GM12878 (cell line): ENCODE results near the gene MAST2. TPM values are rescaled to one million over a fixed set of nuclear protein-coding genes. Genes with fewer than 3 reads are reported as not detected.
A peak's percentile ranks its signal among the peaks of the same experiment; 100 is the strongest.

Source experiments
- ATF7 ChIP-seq: fragments of 450-650 bp; IDR thresholded peaks from 2 replicates; pipeline ENCODE4 v1.6.1; 2016; ENCODE audit warnings: low read depth, mild to moderate bottlenecking
- BACH1 ChIP-seq: fragments of 450-650 bp; IDR thresholded peaks from 2 replicates; pipeline ENCODE4 v1.6.1; 2017; ENCODE audit warnings: mild to moderate bottlenecking, borderline replicate concordance
- BMI1 ChIP-seq: fragments of 450-650 bp; IDR thresholded peaks from 2 replicates; pipeline ENCODE4 v1.6.1; 2016; ENCODE audit warnings: mild to moderate bottlenecking, moderate library complexity, borderline replicate concordance
- CREM ChIP-seq: IDR thresholded peaks from 2 replicates; pipeline ENCODE4 v1.6.1; 2014; ENCODE audit warnings: antibody characterized with exemption, low read depth
- DPF2 ChIP-seq: fragments of 450-650 bp; IDR thresholded peaks from 2 replicates; pipeline ENCODE4 v1.6.1; 2017; ENCODE audit warnings: mild to moderate bottlenecking
- EED ChIP-seq: sonication (generic); IDR thresholded peaks from 2 replicates; pipeline ENCODE4 v1.6.1; 2016; ENCODE audit warnings: antibody characterized with exemption, low read depth
- EGR1 ChIP-seq, 2 experiments: IDR thresholded peaks; 1 replicate in 1 of 2; 2 replicates in 1 of 2; pipeline ENCODE4 v1.6.1; 2011 to 2012; ENCODE audit warnings: low read depth in 2 of 2, low read length in 2 of 2, borderline replicate concordance in 1 of 2, mild to moderate bottlenecking in 1 of 2, moderate library complexity in 1 of 2
- EP300 ChIP-seq, 2 experiments: fragments of 150-350 bp in 1 of 2; IDR thresholded peaks; 2 replicates each; pipeline ENCODE4 v1.6.1; 2011 to 2012; ENCODE audit warnings: low read depth in 2 of 2, low read length in 2 of 2, borderline replicate concordance in 1 of 2, improper control_type of control experiment in 1 of 2, inconsistent platforms in 1 of 2; ENCODE audit not compliant: control insufficient read depth in 1 of 2
- ESRRA ChIP-seq: IDR thresholded peaks from 2 replicates; pipeline ENCODE4 v1.6.1; 2012; ENCODE audit warnings: mild to moderate bottlenecking, low read length, improper control_type of control experiment
- IKZF2 ChIP-seq, 2 experiments: fragments of 450-650 bp; IDR thresholded peaks; 2 replicates each; pipeline ENCODE4 v1.6.1; 2017; ENCODE audit warnings: mild to moderate bottlenecking in 2 of 2, moderate library complexity in 2 of 2
- NFIC ChIP-seq: IDR thresholded peaks from 2 replicates; pipeline ENCODE4 v1.6.1; 2012; ENCODE audit warnings: low read depth, mild to moderate bottlenecking, inconsistent platforms, low read length, moderate library complexity
- RCOR1 ChIP-seq: conservative IDR thresholded peaks from 2 replicates; pipeline ENCODE4 v1.6.1; 2012; ENCODE audit warnings: low read depth, low read length, improper control_type of control experiment
- RUNX3 ChIP-seq: IDR thresholded peaks from 2 replicates; pipeline ENCODE4 v1.6.1; 2012; ENCODE audit warnings: low read length, inconsistent platforms
- SIX5 ChIP-seq: IDR thresholded peaks from 2 replicates; pipeline ENCODE4 v1.6.1; 2011; ENCODE audit warnings: mild to moderate bottlenecking, low read depth, low read length, moderate library complexity; ENCODE audit not compliant: severe bottlenecking
- SRF ChIP-seq, 2 experiments: IDR thresholded peaks; 2 replicates each; pipeline ENCODE4 v1.6.1; 2011; ENCODE audit warnings: low read depth in 2 of 2, low read length in 2 of 2, mild to moderate bottlenecking in 1 of 2, moderate library complexity in 1 of 2
- ZNF274 ChIP-seq: IDR thresholded peaks from one replicate; pipeline ENCODE4 v1.8.0; 2011; ENCODE audit not compliant: insufficient read length, insufficient read depth
- ZNF622 ChIP-seq: fragments of 450-650 bp; IDR thresholded peaks from 2 replicates; pipeline ENCODE4 v1.6.1; 2017; ENCODE audit warnings: mild to moderate bottlenecking, inconsistent platforms
- ZZZ3 ChIP-seq: IDR thresholded peaks from 2 replicates; pipeline ENCODE4 v1.6.1; 2011; ENCODE audit warnings: low read depth; ENCODE audit not compliant: control insufficient read depth, insufficient read length
- polyA plus RNA-seq, 11 experiments: library from polyadenylated mRNA; depleted of rRNA in 4 of 11; unstranded in 6 of 11; stranded (reverse) in 5 of 11; fragments of >200 nt; fragmentation: Nextera tagmentation in 4 of 11; fragmentation: Illumina TruSeq in 1 of 11; extraction: Ambion mirVana in 4 of 11; extraction: Trizol in 1 of 11; gene quantifications; 1 replicate in 1 of 11; 2 replicates in 10 of 11; pipeline versions ENCODE4 v1.2.1 to v1.2.3, GENCODE V29; 2011 to 2016; ENCODE audit warnings: inconsistent platforms in 2 of 11, missing spikeins in 2 of 11, low read depth in 1 of 11
- total RNA-seq, 4 experiments: library from RNA; depleted of rRNA in 3 of 4; stranded (reverse); fragments of >200 nt in 3 of 4; fragmentation: Illumina TruSeq in 1 of 4; extraction: Trizol in 1 of 4; gene quantifications; 2 replicates each; pipeline versions ENCODE4 v1.2.1 to v1.2.3, GENCODE V29; 2013 to 2021
- TF ChIP-seq, protein P1 (sequence below): IDR thresholded peaks from 2 replicates; pipeline ENCODE4 v1.6.1; 2012; ENCODE audit warnings: low read depth, low read length, improper control_type of control experiment
- TF ChIP-seq, protein P2 (sequence below): IDR thresholded peaks from 2 replicates; pipeline ENCODE4 v1.6.1; 2012; ENCODE audit warnings: low read depth, low read length, improper control_type of control experiment
- TF ChIP-seq, protein P3 (sequence below): fragments of 450-650 bp; IDR thresholded peaks from 2 replicates; pipeline ENCODE4 v1.6.1; 2016; ENCODE audit warnings: mild to moderate bottlenecking
- TF ChIP-seq, protein P4 (sequence below): fragments of 150-350 bp; IDR thresholded peaks from 2 replicates; pipeline ENCODE4 v1.6.1; 2014; ENCODE audit warnings: mild to moderate bottlenecking, low read depth, low read length
- TF ChIP-seq, protein P5 (sequence below): IDR thresholded peaks from 2 replicates; pipeline ENCODE4 v1.6.1; 2011; ENCODE audit warnings: mild to moderate bottlenecking, low read depth, low read length, moderate library complexity; ENCODE audit not compliant: insufficient replicate concordance

MAST2 gene
- total and polyA plus RNA-seq, 10 of the 15 experiments (the other 5 are each of a cell fraction or from before 2014, with no cell fraction given), result 1.0 to 28.7 (median 13.8) TPM

DNA sequence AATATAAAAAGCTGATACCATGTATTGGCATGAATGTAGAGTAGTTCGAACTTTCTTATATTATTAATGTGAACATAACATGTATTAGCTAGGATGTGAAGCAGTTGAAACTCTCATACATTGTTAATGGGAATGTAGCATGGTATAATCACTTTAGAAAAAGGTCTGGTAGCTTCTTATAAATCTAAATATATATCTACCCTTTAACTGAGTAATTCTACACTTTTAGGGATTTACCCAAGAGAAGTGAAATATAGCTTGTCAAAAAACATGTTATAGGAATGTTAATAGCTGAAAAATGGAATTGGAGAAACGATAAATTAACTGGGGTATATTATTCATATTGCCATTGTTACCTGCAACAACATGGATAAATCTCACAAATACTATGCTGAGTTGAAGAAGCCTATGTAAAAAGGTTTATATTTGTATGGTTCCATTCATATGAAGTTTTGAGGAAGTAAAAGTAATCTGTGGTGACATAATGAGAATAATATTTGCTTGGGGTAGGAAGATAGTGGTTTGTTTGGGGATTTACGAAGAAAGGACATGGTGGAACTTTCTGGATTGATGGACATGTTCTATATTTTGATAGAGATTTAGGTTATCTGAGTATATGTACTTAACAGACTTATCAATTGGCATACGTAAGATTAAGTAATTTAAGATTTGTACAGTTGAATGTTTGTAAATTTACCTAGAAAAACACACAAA is 76.6 kb downstream of the MAST2 start (continued):
- TF ChIP-seq IKZF2 (IDR thresholded peaks at IDR 0.05) (peak; percentile 65 to 72; a peak in 3 of 4 replicates), CREM (no peak), BMI1 (no peak), EP300 (IDR thresholded peaks at IDR 0.05; ENCODE audit: borderline replicate concordance in 1 of 2, control insufficient read depth in 1 of 2, low read depth in 2 of 2, low read length in 2 of 2) (peak; percentile 12 to 15; a peak in 1 of 4 replicates), NFIC (peak; percentile 39; the same call in 1 of the 2 replicates), SIX5 (no peak), RUNX3 (peak; percentile 75), ZNF274 (no peak), EED (no peak), ESRRA (no peak), ATF7 (peak; percentile 48; the same call in 1 of the 2 replicates), BACH1 (no peak), SRF (IDR thresholded peaks at IDR 0.05; ENCODE audit: low read depth in 2 of 2, low read length in 2 of 2) (no peak), DPF2 (peak; percentile 47; the same call in 1 of the 2 replicates), ZZZ3 (no peak), EGR1 (IDR thresholded peaks at IDR 0.05; ENCODE audit: borderline replicate concordance in 1 of 2, low read depth in 2 of 2, low read length in 2 of 2) (no peak), RCOR1 (0 out of 2 replicates have a peak, but pooled peaks have one; percentile 43), ZNF622 (no peak)
- TF ChIP-seq, protein P1, sequence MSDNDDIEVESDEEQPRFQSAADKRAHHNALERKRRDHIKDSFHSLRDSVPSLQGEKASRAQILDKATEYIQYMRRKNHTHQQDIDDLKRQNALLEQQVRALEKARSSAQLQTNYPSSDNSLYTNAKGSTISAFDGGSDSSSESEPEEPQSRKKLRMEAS, result no peak
- TF ChIP-seq, protein P2, sequence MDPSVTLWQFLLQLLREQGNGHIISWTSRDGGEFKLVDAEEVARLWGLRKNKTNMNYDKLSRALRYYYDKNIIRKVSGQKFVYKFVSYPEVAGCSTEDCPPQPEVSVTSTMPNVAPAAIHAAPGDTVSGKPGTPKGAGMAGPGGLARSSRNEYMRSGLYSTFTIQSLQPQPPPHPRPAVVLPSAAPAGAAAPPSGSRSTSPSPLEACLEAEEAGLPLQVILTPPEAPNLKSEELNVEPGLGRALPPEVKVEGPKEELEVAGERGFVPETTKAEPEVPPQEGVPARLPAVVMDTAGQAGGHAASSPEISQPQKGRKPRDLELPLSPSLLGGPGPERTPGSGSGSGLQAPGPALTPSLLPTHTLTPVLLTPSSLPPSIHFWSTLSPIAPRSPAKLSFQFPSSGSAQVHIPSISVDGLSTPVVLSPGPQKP, result no peak
- TF ChIP-seq, protein P3, sequence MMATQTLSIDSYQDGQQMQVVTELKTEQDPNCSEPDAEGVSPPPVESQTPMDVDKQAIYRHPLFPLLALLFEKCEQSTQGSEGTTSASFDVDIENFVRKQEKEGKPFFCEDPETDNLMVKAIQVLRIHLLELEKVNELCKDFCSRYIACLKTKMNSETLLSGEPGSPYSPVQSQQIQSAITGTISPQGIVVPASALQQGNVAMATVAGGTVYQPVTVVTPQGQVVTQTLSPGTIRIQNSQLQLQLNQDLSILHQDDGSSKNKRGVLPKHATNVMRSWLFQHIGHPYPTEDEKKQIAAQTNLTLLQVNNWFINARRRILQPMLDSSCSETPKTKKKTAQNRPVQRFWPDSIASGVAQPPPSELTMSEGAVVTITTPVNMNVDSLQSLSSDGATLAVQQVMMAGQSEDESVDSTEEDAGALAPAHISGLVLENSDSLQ, result peak; percentile 55
- TF ChIP-seq, protein P4, sequence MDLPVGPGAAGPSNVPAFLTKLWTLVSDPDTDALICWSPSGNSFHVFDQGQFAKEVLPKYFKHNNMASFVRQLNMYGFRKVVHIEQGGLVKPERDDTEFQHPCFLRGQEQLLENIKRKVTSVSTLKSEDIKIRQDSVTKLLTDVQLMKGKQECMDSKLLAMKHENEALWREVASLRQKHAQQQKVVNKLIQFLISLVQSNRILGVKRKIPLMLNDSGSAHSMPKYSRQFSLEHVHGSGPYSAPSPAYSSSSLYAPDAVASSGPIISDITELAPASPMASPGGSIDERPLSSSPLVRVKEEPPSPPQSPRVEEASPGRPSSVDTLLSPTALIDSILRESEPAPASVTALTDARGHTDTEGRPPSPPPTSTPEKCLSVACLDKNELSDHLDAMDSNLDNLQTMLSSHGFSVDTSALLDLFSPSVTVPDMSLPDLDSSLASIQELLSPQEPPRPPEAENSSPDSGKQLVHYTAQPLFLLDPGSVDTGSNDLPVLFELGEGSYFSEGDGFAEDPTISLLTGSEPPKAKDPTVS, result 0 out of 2 replicates have a peak, but pooled peaks have one; percentile 48
- TF ChIP-seq, protein P5, sequence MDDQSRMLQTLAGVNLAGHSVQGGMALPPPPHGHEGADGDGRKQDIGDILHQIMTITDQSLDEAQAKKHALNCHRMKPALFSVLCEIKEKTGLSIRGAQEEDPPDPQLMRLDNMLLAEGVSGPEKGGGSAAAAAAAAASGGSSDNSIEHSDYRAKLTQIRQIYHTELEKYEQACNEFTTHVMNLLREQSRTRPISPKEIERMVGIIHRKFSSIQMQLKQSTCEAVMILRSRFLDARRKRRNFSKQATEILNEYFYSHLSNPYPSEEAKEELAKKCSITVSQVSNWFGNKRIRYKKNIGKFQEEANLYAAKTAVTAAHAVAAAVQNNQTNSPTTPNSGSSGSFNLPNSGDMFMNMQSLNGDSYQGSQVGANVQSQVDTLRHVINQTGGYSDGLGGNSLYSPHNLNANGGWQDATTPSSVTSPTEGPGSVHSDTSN, result no peak
